Lung (tissue), 12 donors: ENCODE results near the gene PIGC. TPM values are rescaled to one million over a fixed set of nuclear protein-coding genes. Genes with fewer than 3 reads are reported as not detected.

Experiments
- ATAC-seq: fragments of 200-7000 bp; cut with Tn5 transposase; one replicate; pipeline ENCODE4 v1.9.1; 2020; ENCODE audit warnings: moderate number of reproducible peaks; ENCODE audit not compliant: insufficient read depth, low FRiP score
- DNase-seq, 3 donors: peaks; one replicate each; pipeline ENCODE4 v3.0.0-alpha.2; 2013 to 2017
- H3K27ac ChIP-seq, 2 donors: one replicate each; pipeline ENCODE4 v1.5.1; 2013; ENCODE audit warnings: mild to moderate bottlenecking in 2 of 2, moderate library complexity in 2 of 2, control low read depth in 1 of 2, inconsistent platforms in 1 of 2, low read depth in 1 of 2, low read length in 1 of 2
- H3K27me3 ChIP-seq, 3 donors: one replicate each; pipeline ENCODE4 v1.5.1; 2013; ENCODE audit warnings: low read length in 2 of 3; ENCODE audit not compliant: control insufficient read depth in 3 of 3, insufficient read depth in 3 of 3
- H3K36me3 ChIP-seq, 4 donors: one replicate each; pipeline ENCODE4 v1.5.1; 2013; ENCODE audit warnings: low read length in 4 of 4, mild to moderate bottlenecking in 1 of 4, moderate library complexity in 1 of 4; ENCODE audit not compliant: control insufficient read depth in 4 of 4, insufficient read depth in 4 of 4
- H3K4me1 ChIP-seq, 5 donors: one replicate each; pipeline ENCODE4 v1.5.1; 2013; ENCODE audit warnings: low read length in 5 of 5, mild to moderate bottlenecking in 2 of 5, moderate library complexity in 1 of 5; ENCODE audit not compliant: control insufficient read depth in 5 of 5, insufficient read depth in 5 of 5
- H3K4me3 ChIP-seq: one replicate; pipeline ENCODE4 v1.5.1; 2013; ENCODE audit warnings: mild to moderate bottlenecking, control low read depth, moderate library complexity
- H3K9ac ChIP-seq, 2 donors: one replicate each; pipeline ENCODE4 v1.5.1; 2013; ENCODE audit warnings: low read length in 2 of 2, control low read depth in 1 of 2; ENCODE audit not compliant: insufficient read depth in 1 of 2
- H3K9me3 ChIP-seq, 4 donors: one replicate each; pipeline ENCODE4 v1.5.1; 2013; ENCODE audit warnings: low read length in 3 of 4, mild to moderate bottlenecking in 1 of 4, moderate library complexity in 1 of 4; ENCODE audit not compliant: control insufficient read depth in 4 of 4, insufficient read depth in 3 of 4
- WGBS, 2 donors: extraction: QIAGEN DNeasy Blood & Tissue Kit; methylation state at CpG; one replicate each; pipeline ENCODE4 v1.1.7; 2013; 5-methylcytosine and 5-hydroxymethylcytosine counted together
- polyA plus RNA-seq, 2 donors: library from polyadenylated mRNA; stranded (reverse); fragments of 200-250 nt; gene quantifications; one replicate each; pipeline ENCODE4 v1.2.1, GENCODE V29; 2013
- total RNA-seq, 2 donors: library from RNA; depleted of rRNA in 1 of 2; stranded (reverse); fragments of >200 nt in 1 of 2; gene quantifications; one replicate each; pipeline ENCODE4 v1.2.1, GENCODE V29; 2014 to 2021
- TF ChIP-seq, protein P1 (sequence below): IDR thresholded peaks from 2 replicates; pipeline ENCODE4 v1.5.1; 2012; ENCODE audit warnings: mild to moderate bottlenecking; ENCODE audit errors: control extremely low read depth, extremely low read depth
- donor health status: control.
- donor health status: control.
- donor health status: Bipolar disorder and iron deficiency.
- donor health status: healthy.
- donor health status: DM: yes; HTN: yes; CAD: no.

Gene PIGC
- total and polyA plus RNA-seq, 4 donors, result 17.9 to 26.1 (median 20.9) TPM

DNA sequence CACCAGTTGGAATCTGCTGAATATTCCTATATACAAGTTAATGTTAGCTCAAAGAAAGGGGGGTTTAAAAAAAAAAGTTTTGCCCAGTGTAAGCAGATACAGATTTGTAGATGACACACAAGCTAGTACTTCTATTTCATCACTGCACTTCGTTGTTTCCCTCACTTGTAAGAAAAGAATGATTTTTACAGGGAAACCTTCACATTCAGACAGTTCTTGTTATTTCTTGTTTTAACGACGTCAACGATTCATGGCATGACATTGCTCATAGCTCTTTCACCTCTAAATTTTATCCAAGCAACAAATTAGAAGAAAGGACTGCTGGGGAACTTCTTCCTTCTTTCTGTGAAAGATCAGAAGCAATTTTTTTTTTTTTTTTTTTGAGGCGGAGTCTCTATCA is 49.1 kb downstream of the PIGC start:
- Histone ChIP-seq H3K27me3 (no peaks in the 10 kb centered on the region), H3K36me3 (no peaks in the 10 kb centered on the region), H3K4me3 (no peak overlapping the region), H3K4me1 (peaks cover 2 to 30% (median 4%) of the 10 kb centered on the region in 5 donors), H3K9me3 (no peaks in the 10 kb centered on the region), H3K9ac (no peak overlapping the region), H3K27ac (peak overlapping the region in 1 of 2 donors; percentile 74)
- TF ChIP-seq, protein P1, sequence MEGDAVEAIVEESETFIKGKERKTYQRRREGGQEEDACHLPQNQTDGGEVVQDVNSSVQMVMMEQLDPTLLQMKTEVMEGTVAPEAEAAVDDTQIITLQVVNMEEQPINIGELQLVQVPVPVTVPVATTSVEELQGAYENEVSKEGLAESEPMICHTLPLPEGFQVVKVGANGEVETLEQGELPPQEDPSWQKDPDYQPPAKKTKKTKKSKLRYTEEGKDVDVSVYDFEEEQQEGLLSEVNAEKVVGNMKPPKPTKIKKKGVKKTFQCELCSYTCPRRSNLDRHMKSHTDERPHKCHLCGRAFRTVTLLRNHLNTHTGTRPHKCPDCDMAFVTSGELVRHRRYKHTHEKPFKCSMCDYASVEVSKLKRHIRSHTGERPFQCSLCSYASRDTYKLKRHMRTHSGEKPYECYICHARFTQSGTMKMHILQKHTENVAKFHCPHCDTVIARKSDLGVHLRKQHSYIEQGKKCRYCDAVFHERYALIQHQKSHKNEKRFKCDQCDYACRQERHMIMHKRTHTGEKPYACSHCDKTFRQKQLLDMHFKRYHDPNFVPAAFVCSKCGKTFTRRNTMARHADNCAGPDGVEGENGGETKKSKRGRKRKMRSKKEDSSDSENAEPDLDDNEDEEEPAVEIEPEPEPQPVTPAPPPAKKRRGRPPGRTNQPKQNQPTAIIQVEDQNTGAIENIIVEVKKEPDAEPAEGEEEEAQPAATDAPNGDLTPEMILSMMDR, result no peak
- ATAC-seq (no peak), DNase-seq (no peak)
- WGBS, 2 donors, result 88 to 89% methylated on average over 5 of the region's 5 CpGs

- no peaks in the 10 kb centered on the region for H3K27me3 ChIP-seq
- ATAC-seq (no peak), DNase-seq (no peak)
- WGBS, 2 donors, result 17 to 21% methylated on average over 4 of the region's 4 CpGs
- H3K4me3 ChIP-seq, result no peak overlapping the region
- no peaks in the 10 kb centered on the region for H3K36me3 ChIP-seq
- H3K9ac ChIP-seq, result no peak overlapping the region
- no peaks in the 10 kb centered on the region for H3K9me3 ChIP-seq
- H3K27ac ChIP-seq, result peak overlapping the region in 1 of 2 donors; percentile 74
- H3K4me1 ChIP-seq, result peaks cover 2 to 24% (median 6%) of the 10 kb centered on the region in 5 donors
- TF ChIP-seq, protein P1, result no peak
These were observed 49.6 kb downstream of the PIGC start for GRCh38 chr1:172394141-172394751.

DNA sequence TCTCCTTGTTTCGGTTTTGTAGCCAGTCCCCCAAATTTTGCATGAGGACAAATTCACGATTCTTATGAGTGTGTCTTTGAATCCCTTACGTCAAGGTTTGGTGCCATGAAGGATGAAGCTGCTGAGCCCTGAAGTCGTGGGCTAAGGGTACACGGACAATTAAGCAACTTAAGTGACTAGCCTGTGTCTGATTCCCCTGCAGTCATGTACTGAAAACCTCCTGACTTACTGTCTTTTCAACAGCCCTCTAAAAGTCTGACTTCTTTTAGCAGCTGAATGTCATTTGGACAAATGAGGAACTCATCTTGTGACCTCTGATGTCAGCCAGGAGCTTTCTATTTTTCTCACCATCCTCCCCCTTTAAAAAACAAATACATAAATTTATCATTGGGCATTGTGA is 50.5 kb downstream of the PIGC start:
- DNase-seq (no peak), ATAC-seq (no peak)
- TF ChIP-seq, protein P1, result no peak
- H3K27ac ChIP-seq, result no peak overlapping the region
- H3K27me3 ChIP-seq, result no peaks in the 10 kb centered on the region
- 74 to 85% methylated on average over 5 of the region's 5 CpGs for WGBS, 2 donors
- H3K4me1 ChIP-seq, result peaks cover 2 to 18% (median 6%) of the 10 kb centered on the region in 5 donors
- H3K4me3 ChIP-seq, result no peak overlapping the region
- peaks cover 0 to 3% (median 0%) of the 10 kb centered on the region in 4 donors for H3K36me3 ChIP-seq
- H3K9ac ChIP-seq, result no peak overlapping the region
- H3K9me3 ChIP-seq, result no peaks in the 10 kb centered on the region

DNA sequence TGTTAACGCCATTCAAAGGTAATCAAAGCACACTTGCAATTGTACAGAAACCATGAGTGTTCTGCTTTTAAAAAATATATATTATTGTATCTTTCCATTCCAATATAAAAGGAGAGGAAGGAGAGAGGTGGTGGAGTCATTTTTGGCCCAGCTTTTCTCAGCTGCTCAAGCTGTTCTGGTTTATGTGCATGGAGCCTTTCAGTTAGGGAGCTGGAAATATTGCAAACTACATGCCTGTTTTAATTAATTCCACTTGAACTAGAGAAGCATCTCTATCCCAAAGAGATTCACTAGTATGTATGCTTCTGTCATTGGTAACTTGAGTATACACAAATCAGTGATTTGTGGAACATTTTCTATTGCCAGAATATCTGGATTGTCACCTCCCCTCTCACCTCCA is 51.9 kb downstream of the PIGC start:
- H3K27ac ChIP-seq, result no peak overlapping the region
- H3K9ac ChIP-seq, result no peak overlapping the region
- no peaks in the 10 kb centered on the region for H3K27me3 ChIP-seq
- DNase-seq (no peak), ATAC-seq (no peak)
- WGBS, 2 donors, result 92 to 100% methylated on average over 1 of the region's 1 CpG
- H3K36me3 ChIP-seq, result peaks cover 0 to 3% (median 0%) of the 10 kb centered on the region in 4 donors
- H3K9me3 ChIP-seq, result no peaks in the 10 kb centered on the region
- H3K4me1 ChIP-seq, result peaks cover 0 to 15% (median 6%) of the 10 kb centered on the region in 5 donors
- no peak overlapping the region for H3K4me3 ChIP-seq
- TF ChIP-seq, protein P1, result no peak
